C4-2B (cell line): ENCODE results near the gene COL19A1.

Experiments used
- H3K27ac ChIP-seq: fragments of 450-650 bp; 2 replicates; pipeline ENCODE4 v1.5.1; 2017
- ZFX ChIP-seq: fragments of 450-650 bp; IDR thresholded peaks from 2 replicates; pipeline ENCODE4 v1.6.1; 2017
- TF ChIP-seq, protein P1 (sequence below): fragments of 450-650 bp; conservative IDR thresholded peaks from 2 replicates; pipeline ENCODE4 v1.5.1; 2017; ENCODE audit warnings: mild to moderate bottlenecking

The COL19A1 gene

DNA sequence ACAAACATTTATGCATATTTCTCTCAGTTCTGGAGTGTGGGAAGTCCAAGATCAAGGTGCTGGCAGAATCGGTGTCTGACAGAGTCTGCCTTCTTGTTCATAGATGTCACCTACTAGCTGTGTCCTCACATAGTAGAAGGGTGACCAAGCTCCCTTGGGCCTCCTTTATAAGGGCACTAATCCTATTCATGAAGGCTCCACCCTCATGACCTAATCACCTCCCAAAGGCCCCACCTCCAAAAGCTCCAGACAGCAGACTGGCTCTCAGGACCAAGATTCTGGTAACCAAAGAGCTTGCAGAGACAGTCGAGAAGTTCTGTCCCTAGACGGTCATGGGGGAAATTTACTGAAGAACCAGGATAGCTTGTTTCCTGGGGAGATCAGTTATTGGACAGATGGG lies 297.4 kb downstream of the COL19A1 start:
- H3K27ac ChIP-seq, result no peak overlapping the region
- TF ChIP-seq ZFX, result no peak
- TF ChIP-seq, protein P1, sequence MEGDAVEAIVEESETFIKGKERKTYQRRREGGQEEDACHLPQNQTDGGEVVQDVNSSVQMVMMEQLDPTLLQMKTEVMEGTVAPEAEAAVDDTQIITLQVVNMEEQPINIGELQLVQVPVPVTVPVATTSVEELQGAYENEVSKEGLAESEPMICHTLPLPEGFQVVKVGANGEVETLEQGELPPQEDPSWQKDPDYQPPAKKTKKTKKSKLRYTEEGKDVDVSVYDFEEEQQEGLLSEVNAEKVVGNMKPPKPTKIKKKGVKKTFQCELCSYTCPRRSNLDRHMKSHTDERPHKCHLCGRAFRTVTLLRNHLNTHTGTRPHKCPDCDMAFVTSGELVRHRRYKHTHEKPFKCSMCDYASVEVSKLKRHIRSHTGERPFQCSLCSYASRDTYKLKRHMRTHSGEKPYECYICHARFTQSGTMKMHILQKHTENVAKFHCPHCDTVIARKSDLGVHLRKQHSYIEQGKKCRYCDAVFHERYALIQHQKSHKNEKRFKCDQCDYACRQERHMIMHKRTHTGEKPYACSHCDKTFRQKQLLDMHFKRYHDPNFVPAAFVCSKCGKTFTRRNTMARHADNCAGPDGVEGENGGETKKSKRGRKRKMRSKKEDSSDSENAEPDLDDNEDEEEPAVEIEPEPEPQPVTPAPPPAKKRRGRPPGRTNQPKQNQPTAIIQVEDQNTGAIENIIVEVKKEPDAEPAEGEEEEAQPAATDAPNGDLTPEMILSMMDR, result no peak

DNA sequence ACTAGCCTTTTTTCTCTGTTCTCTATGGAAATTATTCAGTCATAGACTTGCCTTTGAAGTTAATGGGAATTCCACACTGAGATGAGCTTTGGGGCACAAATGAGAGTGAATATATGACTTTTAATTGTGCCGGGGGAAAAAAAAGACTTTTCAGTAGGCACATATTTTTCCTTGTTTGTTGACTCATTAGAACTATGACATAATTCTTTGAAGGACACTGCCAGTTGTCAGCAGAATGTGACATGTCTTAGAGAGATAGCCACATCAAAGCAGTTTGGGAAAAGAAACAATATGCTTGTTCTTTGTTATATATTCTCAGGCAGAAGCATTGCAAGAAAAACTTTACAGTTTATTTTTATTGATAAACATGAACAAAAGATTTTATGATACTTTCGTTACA lies 298.2 kb downstream of the COL19A1 start:
- H3K27ac ChIP-seq, result no peak overlapping the region
- TF ChIP-seq ZFX, result no peak

DNA sequence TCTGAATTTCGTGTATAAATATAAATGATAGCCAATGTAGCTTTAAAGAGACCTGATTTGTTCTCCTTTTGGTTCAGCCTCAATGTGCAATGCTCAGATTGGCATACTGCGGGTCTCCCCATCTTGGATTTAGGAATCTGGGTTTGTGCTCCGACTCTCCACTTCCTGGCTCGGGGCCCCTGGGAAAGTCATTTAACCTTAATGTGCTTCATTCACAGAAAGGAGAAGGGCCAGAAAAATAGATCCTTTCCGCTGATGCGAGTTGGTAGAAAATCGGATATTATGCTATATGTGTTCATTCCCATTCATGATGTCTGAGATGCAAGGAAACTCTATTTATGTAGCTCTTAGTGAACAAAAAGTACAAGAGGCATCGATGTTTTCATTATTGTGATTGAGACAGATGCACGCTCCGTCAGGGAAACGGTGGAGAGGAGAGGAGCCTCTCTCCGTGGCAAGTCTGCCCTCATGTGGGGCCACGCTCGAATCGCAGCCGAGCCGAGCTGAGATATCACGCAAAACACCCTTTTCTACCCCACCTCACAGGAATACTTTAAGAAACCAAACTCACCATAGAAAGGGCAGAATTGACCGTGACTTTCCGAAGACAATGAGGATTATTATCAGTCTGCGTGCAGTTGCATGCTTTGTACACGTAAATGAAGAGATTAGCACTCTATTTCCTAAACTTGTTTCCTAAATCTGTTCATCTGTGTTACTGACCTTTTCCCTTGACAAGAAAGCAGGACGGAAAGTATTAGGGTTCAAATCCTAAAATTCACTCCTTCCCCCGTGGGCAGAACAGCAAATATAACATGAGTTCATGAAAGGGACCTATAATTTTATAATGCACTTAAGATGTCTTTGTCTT lies 300.0 kb downstream of the COL19A1 start:
- H3K27ac ChIP-seq, result no peak overlapping the region
- TF ChIP-seq, protein P1, result peak; percentile 84
- TF ChIP-seq ZFX, result no peak

DNA sequence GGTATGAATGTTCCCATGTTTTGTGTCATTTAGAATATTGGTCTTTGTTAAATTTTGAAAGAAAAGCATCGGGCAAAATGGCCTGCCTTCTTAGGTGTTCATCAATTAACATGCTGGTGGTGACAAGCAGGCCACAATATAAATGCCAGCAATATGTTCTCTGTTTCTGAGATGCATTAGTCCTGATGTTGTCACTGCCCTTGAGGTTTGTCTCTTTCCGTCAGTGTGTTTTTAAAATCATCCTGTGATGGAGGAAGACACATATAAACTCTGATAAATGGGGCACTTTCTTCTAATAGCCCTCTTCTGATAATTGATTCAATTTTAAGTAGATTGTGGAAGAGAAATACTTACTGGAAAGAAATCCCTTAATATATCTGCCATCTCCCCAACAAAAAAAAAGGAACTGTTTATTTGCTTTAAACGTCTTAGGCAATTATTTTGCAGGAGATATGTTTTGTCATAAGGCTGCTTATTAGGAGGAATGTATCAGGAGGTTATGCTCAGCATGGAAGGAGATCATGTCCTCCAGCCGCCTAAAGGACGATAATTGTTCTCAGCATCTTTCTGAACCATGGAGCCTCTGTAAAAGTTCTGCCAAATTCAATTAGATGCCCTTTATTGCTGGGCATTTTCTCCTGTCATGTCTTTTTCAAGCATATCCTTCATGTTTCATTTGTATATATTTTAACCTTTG lies 302.5 kb downstream of the COL19A1 start:
- no peak overlapping the region for H3K27ac ChIP-seq
- TF ChIP-seq, protein P1, result no peak
- no peak for TF ChIP-seq ZFX

DNA sequence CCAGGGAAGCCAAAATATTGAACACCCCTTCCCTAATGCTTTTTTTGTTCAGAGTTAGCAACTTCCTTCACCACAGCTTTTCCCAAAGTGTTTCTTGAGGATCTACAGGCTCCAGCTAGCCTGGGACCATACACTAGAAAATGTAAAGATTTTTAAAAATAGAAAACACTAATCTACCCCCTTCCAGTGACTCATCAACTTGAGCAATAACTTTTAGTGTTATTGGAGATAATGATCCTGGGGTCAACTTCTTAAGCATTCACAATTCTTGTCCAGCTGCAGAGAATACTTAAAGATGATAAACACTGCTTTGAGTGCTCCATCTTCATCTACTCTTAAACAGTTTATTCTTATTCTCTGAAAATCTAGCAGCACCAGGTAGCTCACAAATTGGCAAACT lies 304.9 kb downstream of the COL19A1 start:
- H3K27ac ChIP-seq, result no peak overlapping the region
- TF ChIP-seq, protein P1, result no peak
- no peak for TF ChIP-seq ZFX

DNA sequence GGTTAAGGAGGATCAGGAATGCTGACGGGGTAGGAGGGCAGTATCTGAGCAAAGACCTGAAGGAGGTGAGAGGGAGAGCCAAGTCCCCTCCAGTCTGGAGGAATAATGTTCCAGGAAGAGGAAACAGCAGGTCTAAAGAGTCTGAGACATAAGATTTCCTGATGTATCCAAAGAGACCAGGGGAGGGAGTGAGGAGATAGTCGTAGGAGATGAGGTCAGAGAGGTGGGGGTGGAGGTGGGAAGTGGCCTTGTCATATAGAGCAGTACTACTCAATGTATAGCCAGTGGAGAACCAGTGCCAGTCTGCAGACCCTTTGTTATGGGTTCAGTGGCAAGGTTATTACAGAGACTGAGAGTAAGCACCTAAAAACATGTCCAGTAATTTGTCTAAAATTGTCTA lies 305.9 kb downstream of the COL19A1 start:
- no peak overlapping the region for H3K27ac ChIP-seq
- TF ChIP-seq, protein P1, result no peak

DNA sequence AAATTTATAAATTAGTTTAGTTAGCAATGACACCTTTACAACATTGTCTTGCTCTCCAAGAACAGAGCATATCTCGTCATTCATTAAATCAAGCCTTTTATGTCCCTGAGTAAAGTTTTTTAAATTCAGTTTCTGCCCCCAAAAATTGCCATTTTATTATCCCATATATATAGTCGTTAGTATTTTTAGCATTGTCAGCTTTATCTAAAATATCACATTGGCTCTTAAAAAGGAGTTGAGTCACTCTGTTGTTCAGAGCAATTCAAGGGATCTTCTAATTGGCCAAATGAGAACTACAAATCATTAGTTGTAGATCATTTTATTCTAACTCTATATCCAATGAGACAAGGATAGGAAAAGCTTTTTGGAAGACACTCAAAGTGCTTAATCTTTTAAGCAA lies 309.4 kb downstream of the COL19A1 start:
- TF ChIP-seq, protein P1, result no peak
- no peak for TF ChIP-seq ZFX
- no peak overlapping the region for H3K27ac ChIP-seq
